ENCODE measurements around the gene KCNMB2. TPM values are rescaled to one million over a fixed set of nuclear protein-coding genes. Genes with fewer than 3 reads are reported as not detected.
A peak's percentile ranks its signal among the peaks of the same experiment; 100 is the strongest.

Gene KCNMB2
- total and polyA plus RNA-seq, 2 experiments from 2014 or later = 2.4 TPM; not detected in 1

- Histone ChIP-seq H3K36me3 (replicated peaks; ENCODE audit: insufficient read depth, low read depth) (no peaks in the 10 kb centered on the region), H3K9me3 (ENCODE audit: low read depth) (no peaks in the 10 kb centered on the region), H3K9me2 (replicated peaks; ENCODE audit: insufficient read depth) (no peaks in the 10 kb centered on the region), H3K27ac (peak overlapping the region; percentile 73), H2AFZ (peak overlapping the region; percentile 31), H3K4me1 (ENCODE audit: insufficient read depth) (peaks cover 15% of the 10 kb centered on the region), H3K4me3 (no peak overlapping the region), H3K79me2 (no peaks in the 10 kb centered on the region), H3K27me3 (no peaks in the 10 kb centered on the region), H4K20me1 (ENCODE audit: insufficient read depth, poor library complexity, severe bottlenecking) (no peaks in the 10 kb centered on the region), H3K4me2 (peak overlapping the region; percentile 50)
- WGBS (ENCODE audit: low lambda C conversion rate, missing lambda C conversion rate) = 67% methylated on average over 5 of the region's 5 CpGs
- no peak for TF ChIP-seq CTCF (IDR thresholded peaks at IDR 0.05; ENCODE audit: poor library complexity)
- TF ChIP-seq EZH2 (IDR thresholded peaks at IDR 0.05; ENCODE audit: borderline replicate concordance) = no peak
- no peak for TF ChIP-seq EZH2phosphoT487 (IDR thresholded peaks at IDR 0.05; ENCODE audit: low read depth, severe bottlenecking, unreplicated experiment)
- DNase-seq (ENCODE audit: low spot score) = peak; percentile 18
Measured at GRCh38 chr3:178507507-178508442, 28.5 kb upstream of the KCNMB2 start.

DNA sequence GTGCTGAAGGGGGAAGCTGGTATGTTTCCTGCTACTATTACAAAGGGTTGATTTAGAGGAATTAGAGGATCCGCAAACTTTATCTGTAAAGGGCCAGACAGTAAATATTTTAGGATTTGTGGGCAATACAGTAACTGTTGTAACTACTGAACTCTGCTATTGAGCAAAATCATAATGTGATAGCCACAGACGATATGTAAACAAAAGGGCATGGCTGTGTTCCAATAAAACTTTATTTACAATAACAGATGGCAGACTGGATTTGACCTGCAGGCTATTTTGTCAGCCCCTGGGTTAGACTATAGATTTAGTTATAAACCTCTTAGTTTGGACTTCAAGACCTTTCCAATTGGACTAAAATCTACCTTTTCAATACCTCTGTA, 27.8 kb upstream of the KCNMB2 start:
- H3K9me2 ChIP-seq (replicated peaks; ENCODE audit: insufficient read depth) = no peaks in the 10 kb centered on the region
- H3K4me1 ChIP-seq (ENCODE audit: insufficient read depth) = peaks cover 15% of the 10 kb centered on the region
- H3K79me2 ChIP-seq = no peaks in the 10 kb centered on the region
- peak overlapping the region; percentile 31 for H2AFZ ChIP-seq
- H3K9me3 ChIP-seq (ENCODE audit: low read depth) = no peaks in the 10 kb centered on the region
- DNase-seq (ENCODE audit: low spot score) = no peak
- no peaks in the 10 kb centered on the region for H3K36me3 ChIP-seq (replicated peaks; ENCODE audit: insufficient read depth, low read depth)
- H3K27ac ChIP-seq = peak overlapping the region; percentile 73
- TF ChIP-seq EZH2phosphoT487 (IDR thresholded peaks at IDR 0.05; ENCODE audit: low read depth, severe bottlenecking, unreplicated experiment) = no peak
- no peak for TF ChIP-seq EZH2 (IDR thresholded peaks at IDR 0.05; ENCODE audit: borderline replicate concordance)
- TF ChIP-seq CTCF (IDR thresholded peaks at IDR 0.05; ENCODE audit: poor library complexity) = no peak
- WGBS (ENCODE audit: low lambda C conversion rate, missing lambda C conversion rate) = 30% methylated on average over 2 of the region's 2 CpGs
- H4K20me1 ChIP-seq (ENCODE audit: insufficient read depth, poor library complexity, severe bottlenecking) = no peaks in the 10 kb centered on the region
- no peaks in the 10 kb centered on the region for H3K27me3 ChIP-seq
- peak overlapping the region; percentile 50 for H3K4me2 ChIP-seq
- no peak overlapping the region for H3K4me3 ChIP-seq

GRCh38 chr3:178510496-178510895, 25.7 kb upstream of the KCNMB2 start:
- H3K9me2 ChIP-seq (replicated peaks; ENCODE audit: insufficient read depth) = no peaks in the 10 kb centered on the region
- no peak overlapping the region for H2AFZ ChIP-seq
- TF ChIP-seq CTCF (IDR thresholded peaks at IDR 0.05; ENCODE audit: poor library complexity) = no peak
- no peak for TF ChIP-seq EZH2phosphoT487 (IDR thresholded peaks at IDR 0.05; ENCODE audit: low read depth, severe bottlenecking, unreplicated experiment)
- no peak for TF ChIP-seq EZH2 (IDR thresholded peaks at IDR 0.05; ENCODE audit: borderline replicate concordance)
- H3K9me3 ChIP-seq (ENCODE audit: low read depth) = no peaks in the 10 kb centered on the region
- H3K4me2 ChIP-seq = no peak overlapping the region
- no peaks in the 10 kb centered on the region for H3K79me2 ChIP-seq
- no peaks in the 10 kb centered on the region for H4K20me1 ChIP-seq (ENCODE audit: insufficient read depth, poor library complexity, severe bottlenecking)
- H3K4me1 ChIP-seq (ENCODE audit: insufficient read depth) = peaks cover 15% of the 10 kb centered on the region
- H3K27me3 ChIP-seq = no peaks in the 10 kb centered on the region
- H3K4me3 ChIP-seq = no peak overlapping the region
- no peak overlapping the region for H3K27ac ChIP-seq
- no peak for DNase-seq (ENCODE audit: low spot score)
- H3K36me3 ChIP-seq (replicated peaks; ENCODE audit: insufficient read depth, low read depth) = no peaks in the 10 kb centered on the region

Measured in hepatocyte (in vitro differentiated cells).